Measurements from ENCODE around the gene ADD3. TPM values are rescaled to one million over a fixed set of nuclear protein-coding genes. Genes with fewer than 3 reads are reported as not detected.

ADD3 gene
- total RNA-seq, 3 donors from 2014 or later (not counting 1 experiment from before 2014, with no cell fraction given): 341 to 437 (median 344) TPM

- DNase-seq: no peak
- Histone ChIP-seq H3K36me3 (ENCODE audit: control insufficient read depth, insufficient read depth, low read length) (no peaks in the 10 kb centered on the region), H3K4me1 (ENCODE audit: control insufficient read depth, insufficient read depth, low read length) (no peaks in the 10 kb centered on the region), H3K9me3 (ENCODE audit: control insufficient read depth, insufficient read depth, low read length) (no peaks in the 10 kb centered on the region), H3K27ac (ENCODE audit: low read length) (no peak overlapping the region), H3K4me3 (ENCODE audit: low read length) (no peak overlapping the region), H3K27me3 (ENCODE audit: control insufficient read depth, insufficient read depth, low read length) (no peaks in the 10 kb centered on the region)
- no peak for TF ChIP-seq CTCF (IDR thresholded peaks at IDR 0.05)
- Mint-ChIP-seq H3K9me3 (no peaks in the 10 kb centered on the region), H3K4me3 (no peak overlapping the region), H3K36me3 (no peaks in the 10 kb centered on the region), H3K27ac (no peak overlapping the region), H3K4me1 (no peaks in the 10 kb centered on the region), H3K27me3 (ENCODE audit: low read depth in 2 of 2) (peaks cover 0 to 3% of the 10 kb centered on the region in 2 donors)
- intact Hi-C loops (cut with micrococcal nuclease): no loop called here
- WGBS (ENCODE audit: insufficient coverage): 92% methylated on average over 14 of the region's 14 CpGs
- ATAC-seq: no peak
These were observed 38.6 kb upstream of the ADD3 start for GRCh38 chr10:109968953-109969759.

- Mint-ChIP-seq H3K27ac (no peak overlapping the region), H3K9me3 (no peaks in the 10 kb centered on the region), H3K4me1 (no peaks in the 10 kb centered on the region), H3K36me3 (no peaks in the 10 kb centered on the region), H3K27me3 (ENCODE audit: low read depth in 2 of 2) (peaks cover 0 to 3% of the 10 kb centered on the region in 2 donors), H3K4me3 (no peak overlapping the region)
- no peaks in the 10 kb centered on the region for H3K36me3 ChIP-seq (ENCODE audit: control insufficient read depth, insufficient read depth, low read length)
- no peak overlapping the region for H3K27ac ChIP-seq (ENCODE audit: low read length)
- H3K4me1 ChIP-seq (ENCODE audit: control insufficient read depth, insufficient read depth, low read length): no peaks in the 10 kb centered on the region
- 92% methylated on average over 8 of the region's 8 CpGs for WGBS (ENCODE audit: insufficient coverage)
- TF ChIP-seq CTCF (IDR thresholded peaks at IDR 0.05): no peak
- H3K9me3 ChIP-seq (ENCODE audit: control insufficient read depth, insufficient read depth, low read length): no peaks in the 10 kb centered on the region
- ATAC-seq: no peak
- intact Hi-C loops (cut with micrococcal nuclease): loop anchor here (10.0 kb wide), 1 partner anchor 305 kb away; no protein-coding TSS in a partner anchor
- no peak for DNase-seq
- H3K4me3 ChIP-seq (ENCODE audit: low read length): no peak overlapping the region
- no peaks in the 10 kb centered on the region for H3K27me3 ChIP-seq (ENCODE audit: control insufficient read depth, insufficient read depth, low read length)
These were observed 37.9 kb upstream of the ADD3 start for GRCh38 chr10:109969760-109970346.

- Histone ChIP-seq H3K4me3 (ENCODE audit: low read length) (no peak overlapping the region), H3K4me1 (ENCODE audit: control insufficient read depth, insufficient read depth, low read length) (no peaks in the 10 kb centered on the region), H3K27ac (ENCODE audit: low read length) (no peak overlapping the region), H3K36me3 (ENCODE audit: control insufficient read depth, insufficient read depth, low read length) (no peaks in the 10 kb centered on the region), H3K9me3 (ENCODE audit: control insufficient read depth, insufficient read depth, low read length) (no peaks in the 10 kb centered on the region), H3K27me3 (ENCODE audit: control insufficient read depth, insufficient read depth, low read length) (no peaks in the 10 kb centered on the region)
- ATAC-seq (no peak), DNase-seq (no peak)
- Mint-ChIP-seq H3K27me3 (ENCODE audit: low read depth in 2 of 2) (peaks cover 0 to 3% of the 10 kb centered on the region in 2 donors), H3K4me1 (no peaks in the 10 kb centered on the region), H3K27ac (no peak overlapping the region), H3K9me3 (no peaks in the 10 kb centered on the region), H3K36me3 (no peaks in the 10 kb centered on the region), H3K4me3 (no peak overlapping the region)
- 97% methylated on average over 3 of the region's 3 CpGs for WGBS (ENCODE audit: insufficient coverage)
- TF ChIP-seq CTCF (IDR thresholded peaks at IDR 0.05): no peak
- intact Hi-C loops (cut with micrococcal nuclease): loop anchor here (10.0 kb wide), 1 partner anchor 303 kb away; no protein-coding TSS in a partner anchor
These were observed 36.1 kb upstream of the ADD3 start for GRCh38 chr10:109971634-109972033.

All from natural killer cell (primary cell).